Activated CD4-positive, alpha-beta T cell treated with anti-CD3 and anti-CD28 coated beads for 1 hour (primary cell): Measurements from ENCODE around the gene PIK3C2G.
"Not testable (repeated sequence)": the region's sequence is repeated elsewhere in the genome, so short reads cannot be mapped to it uniquely, and the experiment has no call there.

ENCODE experiments used
- DNase-seq: peaks from one replicate; pipeline ENCODE4 v3.0.0-alpha.2; 2020

Gene PIK3C2G

DNA sequence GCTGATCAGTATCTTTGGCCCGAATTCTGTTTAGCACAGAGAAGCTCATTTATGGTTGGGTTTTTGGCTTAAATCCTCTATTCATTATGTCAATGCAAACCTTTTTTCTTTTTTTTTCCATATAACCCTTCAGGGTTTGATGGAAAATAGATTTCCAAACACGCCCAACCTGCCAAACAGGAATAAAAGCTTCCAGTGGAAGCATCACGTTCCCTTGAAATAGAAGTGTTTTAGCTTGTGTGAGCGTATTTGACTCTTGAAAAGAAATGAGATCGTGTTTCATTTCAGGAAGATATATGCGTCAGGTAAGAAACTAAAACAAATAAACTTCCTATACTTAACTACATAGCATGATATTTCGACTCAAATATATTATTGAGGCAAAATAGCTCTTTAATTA, at the start of gene PIK3C2G:
PIK3C2G (plus strand) TSS at position 246 of the 400 bp plus-strand sequence. CDS start 20,564 bp downstream, outside the sequence.
- DNase-seq, result no peak

DNA sequence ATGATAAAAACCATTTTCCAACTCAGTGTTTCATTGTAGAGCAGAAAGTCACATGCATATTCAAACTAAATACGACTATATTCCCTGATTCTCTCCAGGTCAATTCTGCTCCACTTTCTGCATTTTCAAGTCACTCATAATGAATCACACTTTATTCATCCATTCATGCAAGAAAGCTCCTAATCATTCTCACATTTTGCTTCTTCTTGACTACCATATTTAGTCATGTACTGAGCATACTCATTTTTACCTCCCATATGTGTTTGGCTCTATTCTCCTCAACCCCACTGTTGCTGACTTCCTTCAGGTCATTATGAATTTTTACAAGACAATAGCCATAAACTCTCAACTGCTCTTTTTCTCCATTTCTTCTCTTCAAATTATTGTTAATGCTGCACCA, 43.4 kb upstream of the PIK3C2G start:
- no peak for DNase-seq

DNA sequence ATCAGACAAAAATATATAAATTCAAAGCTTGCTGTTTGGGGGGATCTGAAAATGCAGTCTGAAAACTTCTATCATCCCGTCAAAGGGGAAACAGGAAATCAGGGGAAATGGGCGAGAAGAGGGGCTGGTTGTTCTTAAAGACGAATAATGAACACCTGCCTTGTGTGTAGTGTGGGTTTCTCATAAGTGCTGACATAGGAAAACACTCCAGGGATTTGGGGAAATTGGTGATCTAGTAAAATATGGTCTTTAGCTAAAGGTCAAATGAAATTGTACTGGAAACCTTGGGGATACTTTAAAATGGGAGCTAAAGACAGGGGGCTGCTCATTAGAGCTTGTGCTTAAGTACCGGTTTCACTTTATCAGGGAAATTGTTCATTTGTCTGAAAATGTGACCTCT, 39.6 kb upstream of the PIK3C2G start:
- DNase-seq, result no peak

DNA sequence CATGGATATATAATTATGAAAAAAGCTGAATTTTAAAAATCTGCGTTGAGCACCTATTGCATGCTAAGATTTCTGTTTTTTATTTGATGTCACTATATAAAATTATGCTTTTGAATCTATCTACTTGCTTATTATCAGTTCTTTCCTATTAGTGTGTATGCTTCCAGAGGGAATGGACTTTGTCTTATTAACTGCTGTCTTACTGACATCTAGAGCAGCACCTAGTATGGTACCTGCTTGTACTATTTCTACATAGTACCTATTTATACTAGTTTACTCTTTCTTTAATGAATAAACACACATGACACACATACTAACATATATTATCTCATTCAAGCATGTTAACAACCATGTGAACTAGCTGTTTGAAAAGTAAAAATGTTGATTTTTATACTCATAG, 38.6 kb upstream of the PIK3C2G start:
- DNase-seq, result no peak

GRCh38 chr12:18224745-18225144, 36.6 kb upstream of the PIK3C2G start:
- no peak for DNase-seq

DNA sequence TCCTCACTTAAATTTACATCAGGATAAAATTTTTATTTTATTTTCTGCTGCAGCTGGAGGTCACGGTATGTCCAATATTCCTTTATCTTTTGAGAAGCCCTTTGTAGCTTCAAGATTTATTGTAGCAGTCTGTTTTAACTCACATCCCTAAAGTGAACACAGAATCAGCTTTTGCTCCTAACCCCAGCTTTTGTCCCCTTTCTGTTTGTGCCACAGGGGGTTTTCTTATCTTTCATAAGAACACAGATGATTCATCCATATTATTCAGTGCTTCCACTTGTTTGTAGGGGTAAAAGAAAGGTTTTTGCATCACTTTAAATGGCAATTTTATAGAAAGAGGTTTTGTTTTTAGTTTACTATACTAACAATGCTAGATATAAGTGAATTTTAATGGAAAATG, 21.8 kb upstream of the PIK3C2G start:
- DNase-seq, result no peak

DNA sequence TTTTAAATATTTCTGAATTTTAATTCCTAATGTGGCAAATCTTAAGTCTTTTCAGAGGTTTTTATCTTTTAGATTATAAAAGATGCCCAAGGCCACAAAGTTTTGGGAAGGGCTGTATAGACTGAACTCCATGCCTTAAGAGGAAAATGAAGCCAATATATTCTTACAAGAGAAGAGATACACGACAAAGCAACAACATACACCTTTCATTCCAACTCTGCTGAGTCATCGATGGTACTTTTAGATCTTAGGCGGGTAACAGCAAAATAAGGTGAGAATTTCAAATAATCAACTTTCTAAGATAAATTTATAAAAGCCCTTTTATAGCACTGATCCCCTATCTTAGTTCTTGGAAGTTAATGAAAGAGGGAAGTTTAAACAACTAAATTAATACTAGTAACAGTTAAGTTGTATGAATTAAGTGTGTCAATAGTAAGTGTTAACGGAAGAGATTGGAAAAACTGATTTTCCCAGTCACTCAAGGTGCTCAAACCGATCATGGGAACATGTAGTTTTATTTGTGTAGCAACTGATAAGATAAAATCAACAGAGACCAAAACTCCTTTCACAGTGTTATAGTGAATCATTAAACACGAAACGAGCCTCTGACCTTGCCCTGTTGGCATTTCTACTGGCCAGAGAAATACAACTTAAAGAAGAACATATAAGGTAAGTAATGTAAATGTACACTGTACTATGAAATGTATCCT, 18.8 kb upstream of the PIK3C2G start:
- no peak for DNase-seq

DNA sequence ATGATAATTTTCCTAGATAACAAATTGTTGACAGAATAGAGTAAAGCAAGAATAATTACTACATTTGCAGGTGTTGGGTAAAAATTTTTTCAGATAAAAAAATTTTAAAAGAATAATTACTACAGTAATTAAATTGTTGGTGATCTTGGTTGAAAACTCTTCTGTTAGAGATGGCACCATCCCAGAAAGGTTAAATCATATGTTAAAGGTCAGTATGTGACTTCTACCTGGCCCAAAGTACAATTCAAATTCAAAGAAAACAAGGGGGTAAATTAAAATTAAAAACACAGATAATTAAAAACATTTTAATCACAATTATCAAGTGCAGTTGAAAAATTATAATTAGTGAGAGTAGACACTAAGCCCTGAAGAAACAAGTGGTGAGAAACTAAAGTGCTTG, 18.1 kb upstream of the PIK3C2G start:
- no peak for DNase-seq

- no peak for DNase-seq
Observed at GRCh38 chr12:18246066-18246465, 15.3 kb upstream of the PIK3C2G start.

GRCh38 chr12:18250313-18250916, 10.9 kb upstream of the PIK3C2G start:
- no peak for DNase-seq

- no peak for DNase-seq
Observed at GRCh38 chr12:18254081-18254480, 7.2 kb upstream of the PIK3C2G start.

GRCh38 chr12:18255004-18255403, 6.3 kb upstream of the PIK3C2G start:
- not testable (repeated sequence) for DNase-seq

DNA sequence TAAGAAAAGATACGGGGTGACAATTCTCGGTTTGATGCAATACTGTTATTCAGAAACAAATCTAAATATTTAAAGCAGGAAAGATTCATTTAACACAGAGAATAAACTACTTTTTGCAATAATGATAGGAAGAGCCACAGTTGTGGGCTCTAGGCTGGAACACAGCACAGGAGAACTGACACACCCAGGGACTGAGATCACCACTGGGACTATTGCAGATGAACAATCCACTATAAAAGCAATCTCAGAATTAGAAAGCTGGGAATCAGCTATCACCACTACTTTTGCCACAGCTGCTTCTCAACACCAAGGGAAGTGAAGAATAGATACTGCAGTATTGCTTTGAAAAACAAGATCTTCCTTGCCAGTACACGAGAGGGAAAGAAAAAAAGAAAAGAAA, 4.1 kb upstream of the PIK3C2G start:
- no peak for DNase-seq

DNA sequence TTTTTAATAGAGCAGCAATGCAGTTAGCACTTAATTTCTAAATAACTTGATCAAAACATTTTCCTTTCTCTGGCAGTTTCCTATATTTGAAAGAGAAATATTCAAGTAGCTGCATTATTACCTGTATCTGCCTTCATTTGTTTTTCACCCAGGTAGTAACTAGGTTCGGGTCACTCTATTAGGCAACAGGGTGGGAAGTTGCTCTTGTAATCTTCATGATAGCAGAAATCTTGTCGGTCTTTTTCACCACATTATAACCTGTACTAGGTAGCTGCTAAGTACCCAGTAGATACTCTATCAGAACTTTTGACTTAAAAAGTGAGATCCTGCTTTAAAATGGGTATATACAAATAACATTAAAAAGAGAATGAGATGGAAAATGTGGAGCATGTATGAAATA, 2.4 kb upstream of the PIK3C2G start:
- DNase-seq, result no peak

DNA sequence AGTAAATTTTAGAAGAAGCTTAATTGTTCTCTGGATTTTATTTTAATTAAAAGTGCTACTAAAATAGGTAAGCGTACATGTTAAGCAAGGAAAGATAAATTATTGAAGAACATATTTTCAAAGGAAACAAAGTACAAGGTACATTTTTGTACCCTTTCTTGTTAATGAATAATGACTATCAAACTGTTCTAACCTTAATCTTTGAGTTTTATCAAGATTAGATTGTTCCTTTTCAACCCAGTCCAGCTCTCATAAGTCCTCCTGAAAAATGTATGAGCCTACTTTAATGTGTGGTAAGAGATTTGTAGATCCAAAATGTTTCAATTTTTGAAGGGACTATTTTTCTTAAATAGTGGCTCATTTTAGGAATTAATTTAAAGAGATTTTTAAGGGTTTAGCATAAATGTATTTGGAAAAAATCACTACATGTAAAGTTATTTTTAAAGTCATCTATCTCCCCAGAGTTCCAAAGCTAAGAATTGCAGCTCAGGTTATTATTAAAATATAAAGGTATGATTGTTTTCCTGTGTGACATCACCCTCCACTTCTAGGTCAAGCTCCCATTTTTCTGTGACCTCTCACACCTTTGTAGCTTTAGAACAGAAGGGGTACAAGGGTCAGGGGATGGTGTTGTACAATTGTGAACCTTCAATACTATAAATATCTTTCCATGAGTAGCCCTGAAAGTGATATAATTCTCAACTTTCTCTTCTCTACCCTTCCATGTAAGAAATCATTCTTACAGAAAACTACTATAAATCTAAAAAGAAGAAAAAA, 1.2 kb upstream of the PIK3C2G start:
- DNase-seq, result no peak

DNA sequence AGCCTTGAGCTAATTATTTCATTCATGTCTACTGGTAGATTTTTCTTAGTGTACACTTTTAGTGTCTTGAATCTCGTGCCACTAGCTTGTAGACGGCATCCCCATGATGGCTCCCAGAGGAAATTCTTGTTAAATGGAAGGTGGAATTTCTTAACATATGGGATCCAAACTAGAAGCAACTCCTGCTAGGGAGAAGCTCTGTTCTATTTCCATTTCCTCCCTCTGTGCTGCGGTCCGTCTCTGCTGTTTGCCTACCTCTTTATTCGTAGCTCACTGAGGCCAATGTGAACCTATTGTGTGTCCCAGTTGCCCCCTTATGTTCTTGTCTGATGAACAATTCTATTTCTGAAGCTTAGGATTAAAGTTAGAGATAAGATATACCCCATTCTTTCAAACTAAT, 588 bp downstream of the PIK3C2G start:
- DNase-seq, result no peak

DNA sequence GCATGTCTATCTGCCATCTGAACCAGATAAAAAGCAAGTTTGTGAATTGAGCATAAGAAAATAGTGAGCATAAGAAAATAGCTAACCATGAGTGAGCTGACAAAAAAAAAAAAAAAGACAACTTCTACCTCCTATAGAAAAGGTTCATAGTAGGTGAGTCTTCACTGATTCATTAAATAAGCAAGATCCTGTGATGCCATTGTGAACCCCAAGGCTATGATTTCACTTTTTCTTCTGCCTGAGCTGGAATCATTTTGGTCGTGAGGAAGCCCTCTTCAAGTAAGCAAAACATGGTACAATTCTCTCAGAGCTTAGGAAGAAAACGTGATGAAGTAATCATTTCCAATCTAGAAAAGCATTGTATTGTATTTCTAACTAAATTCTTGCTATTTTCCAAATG, 1.2 kb downstream of the PIK3C2G start:
- DNase-seq, result no peak

GRCh38 chr12:18264581-18265075, 3.3 kb downstream of the PIK3C2G start:
- no peak for DNase-seq

DNA sequence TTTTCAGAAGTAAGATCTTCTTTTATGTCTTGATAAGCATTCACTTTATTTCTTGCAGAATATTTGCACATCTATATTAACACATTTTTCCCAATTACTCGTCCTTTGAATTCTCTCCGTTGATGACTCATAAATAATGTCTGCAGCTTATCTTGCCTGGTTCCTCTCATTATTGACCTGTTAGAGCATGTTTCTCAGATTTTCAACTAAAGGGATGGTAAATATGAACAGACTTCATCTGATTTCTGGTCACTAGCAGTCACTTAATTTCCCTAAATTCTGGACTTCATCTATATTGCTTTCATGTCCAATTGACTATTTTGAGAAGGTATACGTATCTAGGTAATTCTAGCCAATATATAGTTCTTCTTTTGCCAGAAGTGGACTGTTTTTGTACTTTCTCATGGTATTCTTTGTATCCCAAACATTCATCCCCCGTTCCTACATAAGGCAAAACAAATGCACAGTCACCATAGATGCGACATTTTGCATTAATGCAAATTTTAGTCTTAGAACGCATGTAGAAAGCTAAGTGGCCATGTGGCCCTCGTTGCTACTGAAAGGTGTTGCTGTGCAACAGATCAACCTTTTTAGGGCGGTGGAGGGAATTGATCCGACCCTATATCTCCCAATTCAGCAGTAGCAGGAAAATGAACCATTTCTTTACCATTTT, 6.2 kb downstream of the PIK3C2G start:
- DNase-seq, result no peak

GRCh38 chr12:18270958-18271460, 9.7 kb downstream of the PIK3C2G start:
- DNase-seq, result no peak

- DNase-seq, result no peak
Observed at GRCh38 chr12:18275981-18276380, 14.7 kb downstream of the PIK3C2G start.

GRCh38 chr12:18277196-18277595, 15.9 kb downstream of the PIK3C2G start:
- no peak for DNase-seq

GRCh38 chr12:18280728-18281127, 19.4 kb downstream of the PIK3C2G start:
- DNase-seq, result no peak
